HEK293 (cell line): Measurements from ENCODE around the gene FOXF1.

Source experiments
- CTCF ChIA-PET: fragments of 350-600 bp; formaldehyde crosslinking; extraction: SDS; loops from one replicate; lab custom pipeline; 2021; ENCODE audit warnings: antibody characterized with exemption; lab: Yijun Ruan, JAX
- POLR2A ChIA-PET: fragments of 300-600 bp; formaldehyde crosslinking; extraction: SDS; loops from one replicate; lab custom pipeline; 2020; ENCODE audit warnings: antibody characterized with exemption, inconsistent platforms; lab: Yijun Ruan, JAX
- H3K27ac ChIP-seq: fragments of 200-500 bp; sonication (Bioruptor generic); 2 replicates; pipeline ENCODE4 v1.5.1; 2014; ENCODE audit warnings: low read depth, low read length, control low read depth, inconsistent platforms; ENCODE audit errors: extremely low read depth
- H3K36me3 ChIP-seq, 2 experiments: fragments of 200-500 bp in 1 of 2; sonication (Bioruptor generic) in 1 of 2; 1 replicate in 1 of 2; 2 replicates in 1 of 2; pipeline ENCODE4 v1.5.1; 2014 to 2017; ENCODE audit warnings: inconsistent platforms in 2 of 2, low read length in 2 of 2; ENCODE audit not compliant: control insufficient read depth in 2 of 2, insufficient read depth in 1 of 2
- H3K4me1 ChIP-seq: fragments of 200-500 bp; sonication (Bioruptor generic); 2 replicates; pipeline ENCODE4 v1.5.1; 2014; ENCODE audit warnings: mild to moderate bottlenecking, low read length, inconsistent platforms; ENCODE audit not compliant: control insufficient read depth, insufficient read depth
- H3K4me3 ChIP-seq: 2 replicates; pipeline ENCODE4 v1.5.1; 2011; ENCODE audit warnings: low read depth, mild to moderate bottlenecking, control low read depth, low read length, moderate library complexity
- H3K9me3 ChIP-seq: fragments of 200-500 bp; sonication (Bioruptor generic); 2 replicates; pipeline ENCODE4 v1.5.1; 2014; ENCODE audit warnings: low read depth, low read length, inconsistent platforms; ENCODE audit not compliant: control insufficient read depth, insufficient read depth
- GLI2 ChIP-seq: fragments of 450-650 bp; formaldehyde crosslinking; IDR thresholded peaks from 2 replicates; pipeline ENCODE4; 2017; ENCODE audit warnings: missing biosample characterization, missing genetic modification characterization, low read depth, borderline replicate concordance
- SALL2 ChIP-seq: fragments of 450-650 bp; formaldehyde crosslinking; IDR thresholded peaks from 2 replicates; pipeline ENCODE4 v1.5.0; 2017; ENCODE audit warnings: missing biosample characterization, mild to moderate bottlenecking, missing genetic modification characterization, borderline replicate concordance
- SCRT1 ChIP-seq: fragments of 450-650 bp; formaldehyde crosslinking; IDR thresholded peaks from 2 replicates; pipeline ENCODE4 v1.5.1; 2016; ENCODE audit warnings: missing biosample characterization, missing genetic modification characterization, borderline replicate concordance
- SCRT2 ChIP-seq: fragments of 450-650 bp; formaldehyde crosslinking; IDR thresholded peaks from 2 replicates; pipeline ENCODE4 v1.5.1; 2016; ENCODE audit warnings: missing biosample characterization, missing genetic modification characterization
- ZFHX2 ChIP-seq: fragments of 450-650 bp; formaldehyde crosslinking; conservative IDR thresholded peaks from 2 replicates; pipeline ENCODE4 v1.5.1; 2016; ENCODE audit warnings: missing biosample characterization, missing genetic modification characterization
- ZNF10 ChIP-seq: fragments of 450-650 bp; formaldehyde crosslinking; IDR thresholded peaks from 2 replicates; pipeline ENCODE4 v1.5.1; 2017; ENCODE audit warnings: missing biosample characterization, missing genetic modification characterization
- ZNF121 ChIP-seq: fragments of 450-650 bp; formaldehyde crosslinking; IDR thresholded peaks from 2 replicates; pipeline ENCODE4 v1.5.1; 2016; ENCODE audit warnings: missing biosample characterization, missing genetic modification characterization
- ZNF157 ChIP-seq: fragments of 450-650 bp; formaldehyde crosslinking; IDR thresholded peaks from 2 replicates; pipeline ENCODE4 v1.5.1; 2016; ENCODE audit warnings: missing biosample characterization, missing genetic modification characterization
- ZNF214 ChIP-seq: fragments of 450-650 bp; formaldehyde crosslinking; IDR thresholded peaks from 2 replicates; pipeline ENCODE4 v1.5.1; 2017; ENCODE audit warnings: missing biosample characterization, mild to moderate bottlenecking, missing genetic modification characterization, borderline replicate concordance
- ZNF292 ChIP-seq: fragments of 450-650 bp; formaldehyde crosslinking; IDR thresholded peaks from 2 replicates; pipeline ENCODE4 v1.5.1; 2016; ENCODE audit warnings: low read depth, missing biosample characterization, missing genetic modification characterization, borderline replicate concordance
- ZNF366 ChIP-seq: fragments of 450-650 bp; formaldehyde crosslinking; conservative IDR thresholded peaks from 2 replicates; pipeline ENCODE4 v1.5.1; 2016; ENCODE audit warnings: missing biosample characterization, missing genetic modification characterization
- ZNF558 ChIP-seq: fragments of 450-650 bp; formaldehyde crosslinking; IDR thresholded peaks from 2 replicates; pipeline ENCODE4 v1.5.1; 2016; ENCODE audit warnings: missing biosample characterization, missing genetic modification characterization
- ZNF701 ChIP-seq: fragments of 450-650 bp; formaldehyde crosslinking; IDR thresholded peaks from 2 replicates; pipeline ENCODE4 v1.5.1; 2016; ENCODE audit warnings: missing biosample characterization, missing genetic modification characterization
- ZNF747 ChIP-seq: fragments of 450-650 bp; formaldehyde crosslinking; IDR thresholded peaks from 2 replicates; pipeline ENCODE4 v1.5.1; 2016; ENCODE audit warnings: missing biosample characterization, missing genetic modification characterization
- ZNF837 ChIP-seq: fragments of 450-650 bp; formaldehyde crosslinking; IDR thresholded peaks from 2 replicates; pipeline ENCODE4 v1.5.1; 2016; ENCODE audit warnings: missing biosample characterization, missing genetic modification characterization
- ZSCAN16 ChIP-seq: fragments of 450-650 bp; formaldehyde crosslinking; IDR thresholded peaks from 2 replicates; pipeline ENCODE4 v1.5.1; 2016; ENCODE audit warnings: missing biosample characterization, missing genetic modification characterization
- TF ChIP-seq, protein P1 (sequence below): fragments of 450-650 bp; IDR thresholded peaks from 2 replicates; pipeline ENCODE4 v1.5.1; 2018; ENCODE audit warnings: missing biosample characterization, mild to moderate bottlenecking, missing genetic modification characterization
- TF ChIP-seq, protein P2 (sequence below): fragments of 450-650 bp; formaldehyde crosslinking; IDR thresholded peaks from 2 replicates; pipeline ENCODE4 v1.5.1; 2017; ENCODE audit warnings: missing biosample characterization, missing genetic modification characterization
- TF ChIP-seq, protein P3 (sequence below): fragments of 450-650 bp; formaldehyde crosslinking; IDR thresholded peaks from 2 replicates; pipeline ENCODE4 v1.5.1; 2016; ENCODE audit warnings: missing biosample characterization, missing genetic modification characterization
- TF ChIP-seq, protein P4 (sequence below): fragments of 450-650 bp; formaldehyde crosslinking; IDR thresholded peaks from 2 replicates; pipeline ENCODE4 v1.5.1; 2017; ENCODE audit warnings: missing biosample characterization, missing genetic modification characterization
- TF ChIP-seq, protein P5 (sequence below): fragments of 450-650 bp; formaldehyde crosslinking; IDR thresholded peaks from 2 replicates; pipeline ENCODE4 v1.5.1; 2016; ENCODE audit warnings: missing biosample characterization, missing genetic modification characterization, borderline replicate concordance

Gene FOXF1

DNA sequence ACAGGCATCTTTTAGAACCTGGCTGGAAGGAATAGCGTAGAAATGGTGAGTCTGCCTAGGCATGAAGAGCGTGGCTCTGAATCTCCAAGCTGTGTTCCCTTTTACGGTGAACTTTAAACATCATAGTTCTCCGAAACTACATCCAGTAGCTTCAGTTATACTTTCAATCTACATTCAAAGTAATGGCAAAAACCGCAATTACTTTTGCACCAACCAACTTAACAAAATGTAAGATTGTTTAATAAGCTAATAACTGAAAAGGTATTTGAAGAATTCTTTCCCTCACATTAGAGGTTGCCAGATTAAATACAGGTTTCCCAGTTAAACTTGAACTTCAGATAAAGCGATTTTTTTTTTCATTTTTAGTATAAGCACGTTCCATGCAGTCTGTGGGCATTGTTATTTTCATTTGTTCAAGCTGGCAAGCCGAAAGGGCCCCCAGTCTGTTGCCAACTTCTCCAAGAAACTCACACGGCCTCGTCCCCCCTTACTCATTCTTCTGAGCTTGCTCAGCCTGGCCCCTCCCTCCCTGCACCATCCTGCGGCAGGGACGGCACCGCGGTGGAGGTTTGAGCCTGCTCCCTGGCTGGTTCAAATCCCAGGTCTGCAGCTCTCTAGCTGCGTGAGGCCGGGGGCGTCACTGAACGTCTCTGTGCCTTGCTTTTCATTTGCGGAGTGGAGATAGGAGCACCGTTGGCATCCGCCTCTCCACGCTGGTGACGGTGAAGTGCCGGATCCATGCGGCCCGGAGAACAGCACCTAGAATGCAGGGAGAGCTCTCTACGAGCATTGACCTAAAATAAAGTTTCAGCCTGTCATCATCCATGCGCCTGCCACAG is 48.2 kb downstream of the FOXF1 start:
- CTCF ChIA-PET: interaction anchor here (0.5 to 1.7 kb wide), 9 partner anchors 56 to 739 kb away, joined by 3 to 6 read pairs (median 3); no protein-coding TSS in a partner anchor
- Histone ChIP-seq H3K9me3 (no peaks in the 10 kb centered on the region), H3K36me3 (peaks cover 0 to 3% of the 10 kb centered on the region in 2 experiments; a peak in 1 of 3 replicates), H3K4me1 (no peaks in the 10 kb centered on the region), H3K4me3 (no peak overlapping the region), H3K27ac (no peak overlapping the region)
- no peak for TF ChIP-seq ZNF701 (tag by site-specific recombination)
- no peak for TF ChIP-seq ZNF366
- TF ChIP-seq, protein P1, sequence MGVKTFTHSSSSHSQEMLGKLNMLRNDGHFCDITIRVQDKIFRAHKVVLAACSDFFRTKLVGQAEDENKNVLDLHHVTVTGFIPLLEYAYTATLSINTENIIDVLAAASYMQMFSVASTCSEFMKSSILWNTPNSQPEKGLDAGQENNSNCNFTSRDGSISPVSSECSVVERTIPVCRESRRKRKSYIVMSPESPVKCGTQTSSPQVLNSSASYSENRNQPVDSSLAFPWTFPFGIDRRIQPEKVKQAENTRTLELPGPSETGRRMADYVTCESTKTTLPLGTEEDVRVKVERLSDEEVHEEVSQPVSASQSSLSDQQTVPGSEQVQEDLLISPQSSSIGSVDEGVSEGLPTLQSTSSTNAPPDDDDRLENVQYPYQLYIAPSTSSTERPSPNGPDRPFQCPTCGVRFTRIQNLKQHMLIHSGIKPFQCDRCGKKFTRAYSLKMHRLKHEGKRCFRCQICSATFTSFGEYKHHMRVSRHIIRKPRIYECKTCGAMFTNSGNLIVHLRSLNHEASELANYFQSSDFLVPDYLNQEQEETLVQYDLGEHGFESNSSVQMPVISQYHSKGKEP (tag by site-specific recombination): no peak
- no peak for TF ChIP-seq ZNF10
- TF ChIP-seq, protein P2, sequence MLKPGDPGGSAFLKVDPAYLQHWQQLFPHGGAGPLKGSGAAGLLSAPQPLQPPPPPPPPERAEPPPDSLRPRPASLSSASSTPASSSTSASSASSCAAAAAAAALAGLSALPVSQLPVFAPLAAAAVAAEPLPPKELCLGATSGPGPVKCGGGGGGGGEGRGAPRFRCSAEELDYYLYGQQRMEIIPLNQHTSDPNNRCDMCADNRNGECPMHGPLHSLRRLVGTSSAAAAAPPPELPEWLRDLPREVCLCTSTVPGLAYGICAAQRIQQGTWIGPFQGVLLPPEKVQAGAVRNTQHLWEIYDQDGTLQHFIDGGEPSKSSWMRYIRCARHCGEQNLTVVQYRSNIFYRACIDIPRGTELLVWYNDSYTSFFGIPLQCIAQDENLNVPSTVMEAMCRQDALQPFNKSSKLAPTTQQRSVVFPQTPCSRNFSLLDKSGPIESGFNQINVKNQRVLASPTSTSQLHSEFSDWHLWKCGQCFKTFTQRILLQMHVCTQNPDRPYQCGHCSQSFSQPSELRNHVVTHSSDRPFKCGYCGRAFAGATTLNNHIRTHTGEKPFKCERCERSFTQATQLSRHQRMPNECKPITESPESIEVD (tag by site-specific recombination): no peak
- TF ChIP-seq, protein P3, sequence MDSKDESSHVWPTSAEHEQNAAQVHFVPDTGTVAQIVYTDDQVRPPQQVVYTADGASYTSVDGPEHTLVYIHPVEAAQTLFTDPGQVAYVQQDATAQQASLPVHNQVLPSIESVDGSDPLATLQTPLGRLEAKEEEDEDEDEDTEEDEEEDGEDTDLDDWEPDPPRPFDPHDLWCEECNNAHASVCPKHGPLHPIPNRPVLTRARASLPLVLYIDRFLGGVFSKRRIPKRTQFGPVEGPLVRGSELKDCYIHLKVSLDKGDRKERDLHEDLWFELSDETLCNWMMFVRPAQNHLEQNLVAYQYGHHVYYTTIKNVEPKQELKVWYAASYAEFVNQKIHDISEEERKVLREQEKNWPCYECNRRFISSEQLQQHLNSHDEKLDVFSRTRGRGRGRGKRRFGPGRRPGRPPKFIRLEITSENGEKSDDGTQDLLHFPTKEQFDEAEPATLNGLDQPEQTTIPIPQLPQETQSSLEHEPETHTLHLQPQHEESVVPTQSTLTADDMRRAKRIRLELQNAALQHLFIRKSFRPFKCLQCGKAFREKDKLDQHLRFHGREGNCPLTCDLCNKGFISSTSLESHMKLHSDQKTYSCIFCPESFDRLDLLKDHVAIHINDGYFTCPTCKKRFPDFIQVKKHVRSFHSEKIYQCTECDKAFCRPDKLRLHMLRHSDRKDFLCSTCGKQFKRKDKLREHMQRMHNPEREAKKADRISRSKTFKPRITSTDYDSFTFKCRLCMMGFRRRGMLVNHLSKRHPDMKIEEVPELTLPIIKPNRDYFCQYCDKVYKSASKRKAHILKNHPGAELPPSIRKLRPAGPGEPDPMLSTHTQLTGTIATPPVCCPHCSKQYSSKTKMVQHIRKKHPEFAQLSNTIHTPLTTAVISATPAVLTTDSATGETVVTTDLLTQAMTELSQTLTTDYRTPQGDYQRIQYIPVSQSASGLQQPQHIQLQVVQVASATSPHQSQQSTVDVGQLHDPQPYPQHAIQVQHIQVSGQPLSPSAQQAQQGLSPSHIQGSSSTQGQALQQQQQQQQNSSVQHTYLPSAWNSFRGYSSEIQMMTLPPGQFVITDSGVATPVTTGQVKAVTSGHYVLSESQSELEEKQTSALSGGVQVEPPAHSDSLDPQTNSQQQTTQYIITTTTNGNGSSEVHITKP (tag by site-specific recombination): no peak
- no peak for TF ChIP-seq ZNF121 (tag by site-specific recombination)
- TF ChIP-seq, protein P4, sequence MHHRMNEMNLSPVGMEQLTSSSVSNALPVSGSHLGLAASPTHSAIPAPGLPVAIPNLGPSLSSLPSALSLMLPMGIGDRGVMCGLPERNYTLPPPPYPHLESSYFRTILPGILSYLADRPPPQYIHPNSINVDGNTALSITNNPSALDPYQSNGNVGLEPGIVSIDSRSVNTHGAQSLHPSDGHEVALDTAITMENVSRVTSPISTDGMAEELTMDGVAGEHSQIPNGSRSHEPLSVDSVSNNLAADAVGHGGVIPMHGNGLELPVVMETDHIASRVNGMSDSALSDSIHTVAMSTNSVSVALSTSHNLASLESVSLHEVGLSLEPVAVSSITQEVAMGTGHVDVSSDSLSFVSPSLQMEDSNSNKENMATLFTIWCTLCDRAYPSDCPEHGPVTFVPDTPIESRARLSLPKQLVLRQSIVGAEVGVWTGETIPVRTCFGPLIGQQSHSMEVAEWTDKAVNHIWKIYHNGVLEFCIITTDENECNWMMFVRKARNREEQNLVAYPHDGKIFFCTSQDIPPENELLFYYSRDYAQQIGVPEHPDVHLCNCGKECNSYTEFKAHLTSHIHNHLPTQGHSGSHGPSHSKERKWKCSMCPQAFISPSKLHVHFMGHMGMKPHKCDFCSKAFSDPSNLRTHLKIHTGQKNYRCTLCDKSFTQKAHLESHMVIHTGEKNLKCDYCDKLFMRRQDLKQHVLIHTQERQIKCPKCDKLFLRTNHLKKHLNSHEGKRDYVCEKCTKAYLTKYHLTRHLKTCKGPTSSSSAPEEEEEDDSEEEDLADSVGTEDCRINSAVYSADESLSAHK: no peak
- POLR2A ChIA-PET: interaction anchor here (0.7 kb wide), 1 partner anchor 314 kb away, joined by 3 read pairs; no protein-coding TSS in a partner anchor

DNA sequence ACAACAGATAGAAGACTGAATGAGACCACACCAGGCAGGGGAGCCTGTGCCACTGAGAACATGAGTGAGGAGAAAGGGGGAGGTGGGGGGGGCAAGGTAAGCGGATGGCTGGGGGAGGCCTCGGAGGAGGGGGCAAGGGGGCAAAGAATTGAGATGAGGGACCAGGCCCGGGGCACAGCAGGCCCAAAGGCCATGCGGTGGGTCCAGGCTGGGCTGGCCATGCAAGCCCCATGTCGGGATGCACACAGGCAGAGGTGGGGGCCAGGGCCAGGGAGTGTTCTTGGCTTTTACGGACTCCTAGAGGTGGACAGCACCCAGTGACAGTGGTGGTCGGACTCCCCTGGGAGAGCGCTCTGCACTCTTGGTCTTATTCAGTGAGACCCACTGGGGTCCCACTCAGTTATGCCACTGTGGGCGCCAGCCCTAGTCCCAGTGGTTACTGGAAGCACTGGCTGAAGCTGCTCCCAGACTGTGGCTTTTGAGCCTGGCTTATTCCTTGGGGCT is 49.5 kb downstream of the FOXF1 start:
- no peaks in the 10 kb centered on the region for H3K9me3 ChIP-seq
- H3K4me1 ChIP-seq: no peaks in the 10 kb centered on the region
- H3K27ac ChIP-seq: no peak overlapping the region
- H3K36me3 ChIP-seq: no peaks in the 10 kb centered on the region
- POLR2A ChIA-PET: no interaction called here
- no peak overlapping the region for H3K4me3 ChIP-seq
- CTCF ChIA-PET: no interaction called here
- TF ChIP-seq ZNF837 (tag by site-specific recombination): no peak
- no peak for TF ChIP-seq SCRT1
- TF ChIP-seq GLI2 (tag by site-specific recombination): no peak
- no peak for TF ChIP-seq ZNF747 (tag by site-specific recombination)
- TF ChIP-seq SALL2: no peak
- no peak for TF ChIP-seq SCRT2 (tag by site-specific recombination)
- no peak for TF ChIP-seq ZNF292 (tag by site-specific recombination)
- TF ChIP-seq, protein P5, sequence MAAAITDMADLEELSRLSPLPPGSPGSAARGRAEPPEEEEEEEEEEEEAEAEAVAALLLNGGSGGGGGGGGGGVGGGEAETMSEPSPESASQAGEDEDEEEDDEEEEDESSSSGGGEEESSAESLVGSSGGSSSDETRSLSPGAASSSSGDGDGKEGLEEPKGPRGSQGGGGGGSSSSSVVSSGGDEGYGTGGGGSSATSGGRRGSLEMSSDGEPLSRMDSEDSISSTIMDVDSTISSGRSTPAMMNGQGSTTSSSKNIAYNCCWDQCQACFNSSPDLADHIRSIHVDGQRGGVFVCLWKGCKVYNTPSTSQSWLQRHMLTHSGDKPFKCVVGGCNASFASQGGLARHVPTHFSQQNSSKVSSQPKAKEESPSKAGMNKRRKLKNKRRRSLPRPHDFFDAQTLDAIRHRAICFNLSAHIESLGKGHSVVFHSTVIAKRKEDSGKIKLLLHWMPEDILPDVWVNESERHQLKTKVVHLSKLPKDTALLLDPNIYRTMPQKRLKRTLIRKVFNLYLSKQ (tag by site-specific recombination): no peak
- TF ChIP-seq ZFHX2 (tag by site-specific recombination): no peak
- no peak for TF ChIP-seq ZNF214
- no peak for TF ChIP-seq ZNF157 (tag by site-specific recombination)
- TF ChIP-seq ZSCAN16 (tag by site-specific recombination): no peak
- TF ChIP-seq ZNF558 (tag by site-specific recombination): no peak
